K562 (cell line): ENCODE data around the gene NOL4L. TPM values are rescaled to one million over a fixed set of nuclear protein-coding genes. Genes with fewer than 3 reads are reported as not detected.

Source experiments
- ATAC-seq: fragments of 200-7000 bp; cut with Tn5 transposase; 3 replicates; pipeline ENCODE4 v1.9.1; 2020; ENCODE audit warnings: moderate library complexity
- BruUV-seq: library from RNA; stranded (reverse); fragments of 400-500 nt; replicated peaks from 2 replicates; lab custom pipeline; 2021; lab: Mats Ljungman, UMichigan
- CTCF ChIA-PET: fragments of 300-600 bp; formaldehyde crosslinking; extraction: SDS; loops from one replicate; lab custom pipeline; 2021; ENCODE audit warnings: low intra/inter-chr PET ratio; lab: Yijun Ruan, JAX
- POLR2A ChIA-PET: fragments of 300-600, 350-650 bp; sonication (Branson Sonifier 250); formaldehyde crosslinking; extraction: SDS; loops from one replicate; lab custom pipeline; 2021; ENCODE audit warnings: antibody characterized with exemption, inconsistent platforms; lab: Yijun Ruan, JAX
- DNase-seq, 4 experiments: peaks; one replicate each; pipeline versions ENCODE4 v3.0.0 to v3.0.0-alpha.2; 2011 to 2018; ENCODE audit warnings: low spot score in 3 of 4, mixed read lengths in 3 of 4; ENCODE audit errors: extremely low read depth in 1 of 4
- FAIRE-seq: peaks from 2 replicates; lab custom pipeline; 2011; peaks lifted over from hg19 to GRCh38; lab: Jason Lieb, UNC
- H2AFZ ChIP-seq: 2 replicates; pipeline ENCODE4 v1.6.0; 2011; ENCODE audit warnings: low read depth, low read length, control low read depth, inconsistent platforms
- H3K27ac ChIP-seq: fragments of 200-600 bp; 3 replicates; pipeline ENCODE4 v1.8.0; 2011; ENCODE audit warnings: low read depth, mild to moderate bottlenecking, control low read depth, inconsistent platforms, low read length, moderate library complexity, mixed read lengths; ENCODE audit errors: extremely low read depth
- H3K27me3 ChIP-seq, 2 experiments: fragments of 300-600 bp in 1 of 2; 2 replicates in 1 of 2; 3 replicates in 1 of 2; pipeline versions ENCODE4 v1.6.0 to v1.8.0; 2011; ENCODE audit warnings: inconsistent platforms in 2 of 2, low read length in 2 of 2, mild to moderate bottlenecking in 1 of 2, mixed read lengths in 1 of 2, moderate library complexity in 1 of 2; ENCODE audit not compliant: control insufficient read depth in 2 of 2, insufficient read depth in 2 of 2
- H3K36me3 ChIP-seq: fragments of 300-600 bp; 3 replicates; pipeline ENCODE4 v1.8.0; 2011; ENCODE audit warnings: mild to moderate bottlenecking, low read length, inconsistent platforms; ENCODE audit not compliant: control insufficient read depth, insufficient read depth
- H3K4me1 ChIP-seq, 2 experiments: fragments of 200-600 bp in 1 of 2; replicated peaks in 1 of 2; 2 replicates in 1 of 2; 3 replicates in 1 of 2; pipeline versions ENCODE4 v1.5.1 to v1.8.0; 2011; ENCODE audit warnings: inconsistent platforms in 2 of 2, low read length in 2 of 2, mild to moderate bottlenecking in 1 of 2, mixed read lengths in 1 of 2, moderate library complexity in 1 of 2; ENCODE audit not compliant: control insufficient read depth in 2 of 2, insufficient read depth in 2 of 2
- H3K4me2 ChIP-seq: 2 replicates; pipeline ENCODE4 v1.6.1; 2011; ENCODE audit warnings: low read length, control low read depth, inconsistent platforms, mixed read lengths; ENCODE audit not compliant: insufficient read depth
- H3K4me3 ChIP-seq: fragments of 200-600 bp; sonication (generic), shearing (Covaris generic); 2 replicates; pipeline ENCODE4 v1.5.1; 2016; ENCODE audit warnings: control low read depth, inconsistent platforms
- H3K79me2 ChIP-seq: fragments of 200-600 bp; 3 replicates; pipeline ENCODE4 v1.8.0; 2011; ENCODE audit warnings: low read length, inconsistent platforms; ENCODE audit not compliant: control insufficient read depth, insufficient read depth
- H3K9ac ChIP-seq, 2 experiments: 2 replicates each; pipeline versions ENCODE4 v1.6.0 to v1.6.1; 2011; ENCODE audit warnings: low read depth in 2 of 2, low read length in 2 of 2, control low read depth in 1 of 2, inconsistent platforms in 1 of 2, mild to moderate bottlenecking in 1 of 2, mixed read lengths in 1 of 2; ENCODE audit not compliant: insufficient read depth in 1 of 2
- H3K9me1 ChIP-seq: one replicate; pipeline ENCODE4 v1.6.0; 2011; ENCODE audit warnings: inconsistent platforms, mild to moderate bottlenecking, low read length, moderate library complexity; ENCODE audit not compliant: control insufficient read depth, insufficient read depth
- H3K9me3 ChIP-seq: replicated peaks from 2 replicates; pipeline ENCODE4 v1.5.1; 2011; ENCODE audit warnings: low read depth, low read length, inconsistent platforms; ENCODE audit not compliant: control insufficient read depth, insufficient read depth
- H4K20me1 ChIP-seq: replicated peaks from 2 replicates; pipeline ENCODE4 v1.6.1; 2011; ENCODE audit warnings: low read length, inconsistent platforms, mixed read lengths; ENCODE audit not compliant: control insufficient read depth, insufficient read depth
- BRCA1 ChIP-seq, 2 experiments: fragments of 450-650 bp in 1 of 2; sonication (generic) in 1 of 2; formaldehyde crosslinking in 1 of 2; IDR thresholded peaks; 2 replicates each; pipeline versions ENCODE4 v1.5.0 to v1.6.1; 2017 to 2020; ENCODE audit warnings: mild to moderate bottlenecking in 1 of 2, missing genetic modification reagents in 1 of 2
- CBFB ChIP-seq: sonication (generic); formaldehyde crosslinking; IDR thresholded peaks from 2 replicates; pipeline ENCODE4 v1.4.0; 2020; ENCODE audit warnings: mild to moderate bottlenecking, missing genetic modification reagents
- DLX4 ChIP-seq: fragments of 250-450 bp; sonication (Bioruptor Pico); IDR thresholded peaks from 2 replicates; pipeline ENCODE4 v1.6.1; 2021; ENCODE audit warnings: mild to moderate bottlenecking
- EHMT2 ChIP-seq: fragments of 450-650 bp; IDR thresholded peaks from 2 replicates; pipeline ENCODE4 v1.6.1; 2018; ENCODE audit warnings: antibody characterized with exemption
- FOXA3 ChIP-seq, 2 experiments: fragments of 450-650 bp in 1 of 2; sonication (generic) in 1 of 2; formaldehyde crosslinking; IDR thresholded peaks in 1 of 2; conservative IDR thresholded peaks in 1 of 2; 2 replicates each; pipeline versions ENCODE4 v1.4.0 to v1.8.0; 2020 to 2022; ENCODE audit warnings: mild to moderate bottlenecking in 2 of 2, missing genetic modification reagents in 1 of 2
- GTF2E2 ChIP-seq: fragments of 200-800 bp; sonication (Bioruptor generic); IDR thresholded peaks from 2 replicates; pipeline ENCODE4 v1.6.1; 2016; ENCODE audit warnings: missing genetic modification characterization, missing compliant biosample characterization
- HNRNPL ChIP-seq: fragments of 200-400 bp; formaldehyde crosslinking; IDR thresholded peaks from 2 replicates; pipeline ENCODE4 v1.6.1; 2017; ENCODE audit warnings: low read depth, mild to moderate bottlenecking, low read length
- L3MBTL2 ChIP-seq: fragments of 450-650 bp; IDR thresholded peaks from 2 replicates; pipeline ENCODE4 v1.6.1; 2016; ENCODE audit warnings: mild to moderate bottlenecking, moderate library complexity
- MCM2 ChIP-seq: fragments of 450-650 bp; IDR thresholded peaks from 2 replicates; pipeline ENCODE4 v1.6.1; 2017; ENCODE audit warnings: low read depth, mild to moderate bottlenecking
- MXI1 ChIP-seq: IDR thresholded peaks from 2 replicates; pipeline ENCODE4 v1.6.1; 2011; ENCODE audit warnings: low read depth, mild to moderate bottlenecking, improper control_type of control experiment, low read length
- NRF1 ChIP-seq, 2 experiments: fragments of 450-650 bp; IDR thresholded peaks in 1 of 2; conservative IDR thresholded peaks in 1 of 2; 2 replicates each; pipeline ENCODE4 v1.6.1; 2014; ENCODE audit warnings: mild to moderate bottlenecking in 2 of 2
- RBBP5 ChIP-seq: fragments of 200-600 bp; sonication (generic); IDR thresholded peaks from 2 replicates; pipeline ENCODE4 v1.6.1; 2012; ENCODE audit warnings: borderline replicate concordance, mild to moderate bottlenecking, low read length, control low read depth, inconsistent platforms; ENCODE audit not compliant: insufficient read depth, poor library complexity, severe bottlenecking
- RBFOX2 ChIP-seq: fragments of 200-400 bp; formaldehyde crosslinking; IDR thresholded peaks from 2 replicates; pipeline ENCODE4 v1.6.1; 2017; ENCODE audit warnings: low read depth, mild to moderate bottlenecking, low read length, moderate library complexity
- RFX7 ChIP-seq: fragments of 250-450 bp; sonication (Bioruptor Pico); IDR thresholded peaks from 2 replicates; pipeline ENCODE4 v1.5.1; 2021; ENCODE audit warnings: mild to moderate bottlenecking
- TAF1 ChIP-seq: IDR thresholded peaks from 2 replicates; pipeline ENCODE4 v1.6.1; 2011; ENCODE audit warnings: mild to moderate bottlenecking, low read length, moderate library complexity; ENCODE audit not compliant: insufficient read depth, control insufficient read depth, severe bottlenecking; ENCODE audit errors: extremely low read depth
- ZNF174 ChIP-seq: fragments of 250-450 bp; sonication (Bioruptor Pico); IDR thresholded peaks from 2 replicates; pipeline ENCODE4 v1.4.0; 2020; ENCODE audit warnings: mild to moderate bottlenecking
- ZNF24 ChIP-seq: fragments of 450-650 bp; IDR thresholded peaks from 2 replicates; pipeline ENCODE4 v1.6.1; 2016
- ZNF445 ChIP-seq: fragments of 250-450 bp; sonication (Bioruptor Pico); IDR thresholded peaks from 2 replicates; pipeline ENCODE4 v1.4.0; 2020; ENCODE audit warnings: low read depth, mild to moderate bottlenecking, moderate library complexity
- ZNF740 ChIP-seq, 3 experiments: fragments of 200-800 bp in 1 of 3; sonication (Bioruptor generic) in 1 of 3; sonication (generic) in 1 of 3; formaldehyde crosslinking in 1 of 3; IDR thresholded peaks; 2 replicates each; pipeline versions ENCODE4 v1.6.1 to v1.8.0; 2016 to 2022; ENCODE audit warnings: mild to moderate bottlenecking in 2 of 3, missing compliant biosample characterization in 2 of 3, missing genetic modification characterization in 2 of 3, missing genetic modification reagents in 1 of 3
- WGBS: fragments of 100-300 bp; shearing (Covaris generic); methylation state at CpG from one replicate; pipeline ENCODE4 v1.1.6; 2016; ENCODE audit warnings: low coverage, mixed read lengths; ENCODE audit not compliant: insufficient coverage; ENCODE audit errors: missing lambda C conversion rate; 5-methylcytosine and 5-hydroxymethylcytosine counted together
- in situ Hi-C: fragments of 300-500 bp; cut with MboI; formaldehyde crosslinking; loops from 4 replicates; pipeline ENCODE4 v1.15.0; 2018; ENCODE audit warnings: inconsistent platforms, mixed read lengths
- intact Hi-C: fragments of 100-400 bp; cut with micrococcal nuclease; formaldehyde crosslinking; loops from 2 replicates; pipeline ENCODE4 v1.14.2; 2022
- polyA plus RNA-seq, 8 experiments: library from polyadenylated mRNA; depleted of rRNA in 4 of 8; stranded (reverse) in 5 of 8; unstranded in 3 of 8; fragments of >200 nt; fragmentation: Nextera tagmentation in 2 of 8; fragmentation: Illumina TruSeq in 1 of 8; extraction: Ambion mirVana in 2 of 8; extraction: Trizol in 1 of 8; gene quantifications; 2 replicates each; pipeline versions ENCODE4 v1.2.1 to v1.2.3, GENCODE V29; 2011 to 2014; ENCODE audit warnings: inconsistent platforms in 1 of 8, missing spikeins in 1 of 8
- total RNA-seq, 7 experiments: library from RNA; depleted of rRNA in 6 of 7; stranded (reverse); fragments of >200 nt in 6 of 7; fragmentation: Illumina TruSeq in 2 of 7; extraction: Trizol in 2 of 7; gene quantifications; 2 replicates each; pipeline versions ENCODE4 v1.2.1 to v1.2.3, GENCODE V29; 2011 to 2021; ENCODE audit warnings: low replicate concordance in 1 of 7

The NOL4L gene
- total and polyA plus RNA-seq, 9 of the 15 experiments (the other 6 are each of a cell fraction or from before 2014, with no cell fraction given): 5.1 to 36.2 (median 13.6) TPM

GRCh38 chr20:32631933-32632460, 46.9 kb upstream of the NOL4L start:
- BruUV-seq: no TSS peak
- FAIRE-seq (peak; percentile 57), ATAC-seq (peak; percentile 5), DNase-seq (peak in 2 of 4 experiments; percentile 39 to 50)
- Histone ChIP-seq H2AFZ (peak overlapping the region; percentile 80), H3K9me1 (no peaks in the 10 kb centered on the region), H3K27ac (peak overlapping the region; percentile 85), H3K4me2 (peak overlapping the region; percentile 94), H3K79me2 (peaks cover 70% of the 10 kb centered on the region), H3K4me3 (peak overlapping the region; percentile 54), H4K20me1 (no peaks in the 10 kb centered on the region; the same call in 1 of the 2 replicates), H3K9ac (peak overlapping the region; percentile 89 to 97), H3K36me3 (peaks cover 40% of the 10 kb centered on the region), H3K9me3 (no peaks in the 10 kb centered on the region), H3K27me3 (no peaks in the 10 kb centered on the region), H3K4me1 (peaks cover 71 to 84% of the 10 kb centered on the region in 2 experiments)
- WGBS: 5% methylated on average over 9 of the region's 9 CpGs
- intact Hi-C loops (loop anchor here (5.0 kb wide), 2 partner anchors 50 to 95 kb away; no protein-coding TSS in a partner anchor), in situ Hi-C loops (loop anchor here (25.0 kb wide), 1 partner anchor 1045 kb away; no protein-coding TSS in a partner anchor)
- ChIA-PET CTCF (no interaction called here), POLR2A (interaction anchor here (0.7 to 7.8 kb wide), 13 partner anchors 9 to 199 kb away, joined by 3 to 110 read pairs (median 5); no protein-coding TSS in a partner anchor)
- peak; percentile 92 for TF ChIP-seq CBFB (CRISPR knock-in tag)
- TF ChIP-seq ZNF740 (CRISPR knock-in tag; IDR thresholded peaks at IDR 0.05): 0 out of 2 replicates have a peak, but pooled peaks have one; percentile 16
- no peak for TF ChIP-seq ZNF740 (tag; IDR thresholded peaks at IDR 0.05)
- no peak for TF ChIP-seq BRCA1 (IDR thresholded peaks at IDR 0.05)
- TF ChIP-seq BRCA1 (CRISPR knock-in tag; IDR thresholded peaks at IDR 0.05): 0 out of 2 replicates have a peak, but pooled peaks have one; percentile 34
- no peak for TF ChIP-seq FOXA3 (CRISPR knock-in tag; conservative IDR thresholded peaks at IDR 0.05 in 1 of 2, IDR thresholded peaks at IDR 0.05 in 1 of 2)
- TF ChIP-seq HNRNPL: no peak
- no peak for TF ChIP-seq ZNF445 (CRISPR knock-in tag)
- TF ChIP-seq RBBP5: peak; percentile 62
- TF ChIP-seq DLX4 (CRISPR knock-in tag): no peak
- TF ChIP-seq ZNF24: no peak
- no peak for TF ChIP-seq ZNF174 (CRISPR knock-in tag)
- TF ChIP-seq TAF1: peak; percentile 20
- TF ChIP-seq L3MBTL2: peak; percentile 53
- no peak for TF ChIP-seq EHMT2
- TF ChIP-seq RFX7 (CRISPR knock-in tag): 0 out of 2 replicates have a peak, but pooled peaks have one; percentile 30
- TF ChIP-seq RBFOX2: peak; percentile 93
- no peak for TF ChIP-seq MXI1
- 0 out of 2 replicates have a peak, but pooled peaks have one; percentile 45 for TF ChIP-seq GTF2E2
- no peak for TF ChIP-seq MCM2
- TF ChIP-seq NRF1 (conservative IDR thresholded peaks at IDR 0.05 in 1 of 2, IDR thresholded peaks at IDR 0.05 in 1 of 2): peak in 1 of 2 experiments; percentile 23; a peak in 1 of 4 replicates
